Prostate gland (tissue), 2 donors: Measurements from ENCODE around the gene ZNF496. TPM values are rescaled to one million over a fixed set of nuclear protein-coding genes. Genes with fewer than 3 reads are reported as not detected.

Experiments
- DNase-seq: peaks from one replicate; pipeline ENCODE4 v3.0.0-alpha.2; 2019; ENCODE audit warnings: low spot score
- H3K27ac ChIP-seq, 2 donors: fragments of 200-600 bp; sonication (generic); 2 replicates each; pipeline ENCODE4 v1.5.1; 2017 to 2019
- H3K27me3 ChIP-seq: fragments of 200-600 bp; sonication (generic); replicated peaks from 2 replicates; pipeline ENCODE4 v1.5.1; 2019; ENCODE audit not compliant: insufficient read depth
- H3K36me3 ChIP-seq, 2 donors: fragments of 200-600 bp; sonication (generic); 1 replicate in 1 of 2; 2 replicates in 1 of 2; pipeline versions ENCODE4 v1.5.1 to v1.8.1; 2017 to 2019
- H3K4me1 ChIP-seq: fragments of 200-600 bp; sonication (generic); replicated peaks from 2 replicates; pipeline ENCODE4 v1.5.1; 2019
- H3K4me3 ChIP-seq, 2 donors: fragments of 200-600 bp; sonication (generic); 2 replicates each; pipeline ENCODE4 v1.5.1; 2017 to 2019
- H3K9me3 ChIP-seq: fragments of 200-600 bp; sonication (generic); 2 replicates; pipeline ENCODE4 v1.5.1; 2017
- CTCF ChIP-seq, 4 experiments: fragments of 200-600 bp in 2 of 4; fragments of 450-650 bp in 2 of 4; sonication (generic) in 2 of 4; IDR thresholded peaks; 1 replicate in 3 of 4; 2 replicates in 1 of 4; pipeline ENCODE4 v1.5.1; 2016 to 2019; ENCODE audit warnings: antibody characterized with exemption in 4 of 4, mild to moderate bottlenecking in 2 of 4, moderate library complexity in 2 of 4
- POLR2A ChIP-seq: fragments of 450-650 bp; IDR thresholded peaks from one replicate; pipeline ENCODE4 v1.6.1; 2016; ENCODE audit warnings: antibody characterized with exemption, mild to moderate bottlenecking
- POLR2AphosphoS5 ChIP-seq: sonication (generic); formaldehyde crosslinking; IDR thresholded peaks from one replicate; pipeline ENCODE4 v1.6.1; 2017; ENCODE audit warnings: antibody characterized with exemption
- WGBS: methylation state at CpG from one replicate; pipeline ENCODE4 v1.1.5; 2018; 5-methylcytosine and 5-hydroxymethylcytosine counted together
- intact Hi-C: fragments of 100-400 bp; cut with DNase I; formaldehyde crosslinking; loops from one replicate; pipeline ENCODE4 v1.14.2; 2022
- total RNA-seq, 2 donors: library from RNA; depleted of rRNA; stranded (reverse); fragments of >200 nt; gene quantifications; one replicate each; pipeline ENCODE4 v1.1.0, GENCODE V29; 2016

Gene ZNF496
- total RNA-seq, 2 donors from 2014 or later: 32.1 to 68.2 TPM

- H3K9me3 ChIP-seq: no peaks in the 10 kb centered on the region
- TF ChIP-seq CTCF (IDR thresholded peaks at IDR 0.05): no peak
- TF ChIP-seq POLR2AphosphoS5: no peak
- TF ChIP-seq POLR2A: no peak
- H3K27ac ChIP-seq: no peak overlapping the region
- H3K4me3 ChIP-seq: no peak overlapping the region
- DNase-seq: no peak
- H3K27me3 ChIP-seq: no peaks in the 10 kb centered on the region
- WGBS: 92% methylated on average over 5 of the region's 5 CpGs
- H3K4me1 ChIP-seq: no peaks in the 10 kb centered on the region
- H3K36me3 ChIP-seq: peaks cover 0 to 8% of the 10 kb centered on the region in 2 donors
- intact Hi-C loops: no loop called here
These were observed 28.5 kb downstream of the ZNF496 start for GRCh38 chr1:247303216-247303615.

GRCh38 chr1:247301176-247301540 lies 30.5 kb downstream of the ZNF496 start:
- Histone ChIP-seq H3K4me1 (no peaks in the 10 kb centered on the region), H3K36me3 (peaks cover 0 to 5% of the 10 kb centered on the region in 2 donors), H3K27ac (no peak overlapping the region), H3K4me3 (no peak overlapping the region), H3K27me3 (no peaks in the 10 kb centered on the region), H3K9me3 (no peaks in the 10 kb centered on the region)
- intact Hi-C loops: no loop called here
- 96% methylated on average over 17 of the region's 17 CpGs for WGBS
- TF ChIP-seq POLR2AphosphoS5: no peak
- TF ChIP-seq POLR2A: no peak
- TF ChIP-seq CTCF (IDR thresholded peaks at IDR 0.05): no peak
- DNase-seq: no peak

GRCh38 chr1:247300491-247301175 lies 31.0 kb downstream of the ZNF496 start:
- Histone ChIP-seq H3K4me3 (no peak overlapping the region), H3K4me1 (no peaks in the 10 kb centered on the region), H3K36me3 (peaks cover 0 to 5% of the 10 kb centered on the region in 2 donors), H3K9me3 (no peaks in the 10 kb centered on the region), H3K27me3 (no peaks in the 10 kb centered on the region), H3K27ac (no peak overlapping the region)
- no peak for DNase-seq
- 95% methylated on average over 46 of the region's 47 CpGs for WGBS
- TF ChIP-seq CTCF (IDR thresholded peaks at IDR 0.05) (no peak), POLR2A (no peak), POLR2AphosphoS5 (no peak)
- intact Hi-C loops: no loop called here

- TF ChIP-seq POLR2A (no peak), CTCF (IDR thresholded peaks at IDR 0.05) (no peak)
- 86% methylated on average over 12 of the region's 12 CpGs for WGBS
These were observed 31.8 kb downstream of the ZNF496 start for GRCh38 chr1:247299723-247300381.

GRCh38 chr1:247298701-247299100 lies 33.0 kb downstream of the ZNF496 start:
- no peaks in the 10 kb centered on the region for H3K27me3 ChIP-seq
- DNase-seq: no peak
- peaks cover 0 to 5% of the 10 kb centered on the region in 2 donors for H3K36me3 ChIP-seq
- no peak overlapping the region for H3K27ac ChIP-seq
- H3K9me3 ChIP-seq: no peaks in the 10 kb centered on the region
- 71% methylated on average over 4 of the region's 4 CpGs for WGBS
- no peak overlapping the region for H3K4me3 ChIP-seq
- no peak for TF ChIP-seq POLR2AphosphoS5
- TF ChIP-seq CTCF (IDR thresholded peaks at IDR 0.05): no peak
- TF ChIP-seq POLR2A: no peak
- no peaks in the 10 kb centered on the region for H3K4me1 ChIP-seq
- intact Hi-C loops: no loop called here

More at GRCh38 chr1:247299723-247300381, 31.8 kb downstream of the ZNF496 start:
- no peaks in the 10 kb centered on the region for H3K4me1 ChIP-seq
- H3K9me3 ChIP-seq: no peaks in the 10 kb centered on the region
- H3K27me3 ChIP-seq: no peaks in the 10 kb centered on the region
- no peak overlapping the region for H3K27ac ChIP-seq
- peaks cover 0 to 5% of the 10 kb centered on the region in 2 donors for H3K36me3 ChIP-seq
- intact Hi-C loops: no loop called here
- DNase-seq: no peak
- no peak overlapping the region for H3K4me3 ChIP-seq
